B cell (primary cell): ENCODE measurements around the gene BTF3.

ENCODE experiments used
- CTCF ChIP-seq: fragments of 200-600 bp; IDR thresholded peaks from one replicate; pipeline ENCODE4 v1.8.0; 2022; ENCODE audit warnings: antibody characterized with exemption, mild to moderate bottlenecking
- EZH2 ChIP-seq: IDR thresholded peaks from 2 replicates; pipeline ENCODE4 v1.6.1; 2012; ENCODE audit warnings: borderline replicate concordance, low read depth, mild to moderate bottlenecking, moderate library complexity, low read length; ENCODE audit not compliant: insufficient read depth, poor library complexity, severe bottlenecking

DNA sequence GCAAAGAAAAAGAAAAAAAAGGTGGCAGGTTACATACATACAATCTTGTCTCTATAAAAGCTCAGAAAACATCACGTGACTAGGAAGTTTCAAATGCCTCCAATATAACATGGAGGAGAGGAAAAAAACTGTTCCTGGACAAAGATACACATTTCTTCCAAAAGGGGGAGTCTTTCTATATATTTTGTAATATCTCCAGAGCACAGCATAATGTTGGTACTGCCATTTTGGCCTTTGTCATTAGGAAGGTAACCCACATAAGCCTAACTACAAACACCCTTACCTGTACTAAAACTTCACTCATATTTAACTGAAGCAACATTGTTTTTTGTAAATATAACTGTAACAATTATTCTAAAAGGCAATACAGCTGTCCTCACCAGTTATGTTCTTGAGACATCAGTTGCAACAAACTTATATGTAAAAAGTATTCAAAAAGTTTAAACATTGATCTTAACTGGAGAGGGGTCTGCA, 1.2 kb upstream of the BTF3 start:
- TF ChIP-seq CTCF, result no peak
- no peak for TF ChIP-seq EZH2
